HCT116 (cell line): ENCODE results near the gene ZMYM4. TPM values are rescaled to one million over a fixed set of nuclear protein-coding genes. Genes with fewer than 3 reads are reported as not detected.

ENCODE experiments used
- ATAC-seq: fragments of 200-7000 bp; cut with Tn5 transposase; 2 replicates; pipeline ENCODE4 v1.9.1; 2020; ENCODE audit warnings: mild to moderate bottlenecking, moderate library complexity
- BruUV-seq: library from RNA; stranded (reverse); fragments of 400-500 nt; replicated peaks from 2 replicates; lab custom pipeline; 2021; lab: Mats Ljungman, UMichigan
- CTCF ChIA-PET: fragments of 300-600 bp; sonication (Branson Sonifier 250); formaldehyde crosslinking; loops from one replicate; lab custom pipeline; 2021; ENCODE audit warnings: antibody characterized with exemption; lab: Charles Lee
- POLR2A ChIA-PET: fragments of 300-600, 350-600 bp; sonication (Branson Sonifier 250); formaldehyde crosslinking; loops from one replicate; lab custom pipeline; 2021; ENCODE audit warnings: antibody characterized with exemption; lab: Charles Lee
- RAD21 ChIA-PET, 2 experiments: fragments of 300-600 bp; sonication (Branson Sonifier 250); formaldehyde crosslinking; loops; one replicate each; lab custom pipeline; 2023; ENCODE audit warnings: low total read pairs in 2 of 2; ENCODE audit not compliant: uncharacterized antibody in 2 of 2, unreplicated experiment in 2 of 2, low non-redundant PET in 1 of 2; lab: Charles Lee
- DNase-seq: peaks from one replicate; pipeline ENCODE4 v3.0.0-alpha.2; 2010; ENCODE audit warnings: low read depth, low spot score
- H2AFZ ChIP-seq: fragments of 200-600 bp; shearing (Covaris generic), sonication (generic); 2 replicates; pipeline ENCODE4 v1.6.1; 2017; ENCODE audit warnings: low read depth, mixed run types, mixed read lengths, antibody characterized with exemption, low read length; ENCODE audit not compliant: poor library complexity, severe bottlenecking
- H3K27ac ChIP-seq: 2 replicates; pipeline ENCODE4 v1.5.1; 2012; ENCODE audit warnings: low read depth, low read length
- H3K27me3 ChIP-seq: fragments of 200-600 bp; sonication (generic); 2 replicates; pipeline ENCODE4 v1.6.1; 2016; ENCODE audit warnings: mixed run types, low read length, mixed read lengths; ENCODE audit not compliant: insufficient read depth
- H3K36me3 ChIP-seq, 2 experiments: fragments of 200-500 bp in 1 of 2; fragments of 200-600 bp in 1 of 2; sonication (Bioruptor generic) in 1 of 2; sonication (generic) in 1 of 2; 2 replicates each; pipeline versions ENCODE4 v1.5.1 to v1.6.1; 2014 to 2016; ENCODE audit warnings: low read length in 2 of 2, inconsistent platforms in 1 of 2, mixed read lengths in 1 of 2, mixed run types in 1 of 2; ENCODE audit not compliant: insufficient read depth in 2 of 2, control insufficient read depth in 1 of 2
- H3K4me1 ChIP-seq, 2 experiments: fragments of 200-600 bp in 1 of 2; sonication (generic) in 1 of 2; 2 replicates each; pipeline versions ENCODE4 v1.5.1 to v1.6.1; 2012 to 2017; ENCODE audit warnings: low read length in 2 of 2, inconsistent platforms in 1 of 2, mild to moderate bottlenecking in 1 of 2, mixed read lengths in 1 of 2, mixed run types in 1 of 2, moderate library complexity in 1 of 2; ENCODE audit not compliant: insufficient read depth in 2 of 2, control insufficient read depth in 1 of 2
- H3K4me2 ChIP-seq: fragments of 200-600 bp; sonication (generic); 2 replicates; pipeline ENCODE4 v1.6.1; 2017; ENCODE audit warnings: mixed run types, low read length, mixed read lengths
- H3K4me3 ChIP-seq, 2 experiments: fragments of 200-600 bp in 1 of 2; sonication (generic) in 1 of 2; replicated peaks in 1 of 2; 2 replicates each; pipeline ENCODE4 v1.5.1; 2011 to 2016; ENCODE audit warnings: low read length in 2 of 2, control low read depth in 1 of 2, low read depth in 1 of 2, mild to moderate bottlenecking in 1 of 2, mixed read lengths in 1 of 2, mixed run types in 1 of 2
- H3K79me2 ChIP-seq: fragments of 200-600 bp; sonication (generic); 2 replicates; pipeline ENCODE4 v1.6.1; 2017; ENCODE audit warnings: mild to moderate bottlenecking, mixed run types, low read length, moderate library complexity, mixed read lengths; ENCODE audit not compliant: insufficient read depth
- H3K9ac ChIP-seq: fragments of 200-600 bp; sonication (generic); 2 replicates; pipeline ENCODE4 v1.6.1; 2016; ENCODE audit warnings: low read length, mixed read lengths
- H3K9me2 ChIP-seq: fragments of 200-600 bp; sonication (generic), shearing (Covaris generic); 2 replicates; pipeline ENCODE4 v1.6.1; 2017; ENCODE audit warnings: mixed run types, mild to moderate bottlenecking, moderate library complexity; ENCODE audit not compliant: insufficient read depth
- H3K9me3 ChIP-seq, 2 experiments: fragments of 200-500 bp in 1 of 2; fragments of 200-600 bp in 1 of 2; sonication (Bioruptor generic) in 1 of 2; sonication (generic) in 1 of 2; 2 replicates each; pipeline ENCODE4 v1.6.1; 2014 to 2017; ENCODE audit warnings: low read length in 2 of 2, mixed read lengths in 2 of 2, inconsistent platforms in 1 of 2, low read depth in 1 of 2, mild to moderate bottlenecking in 1 of 2, mixed run types in 1 of 2, moderate library complexity in 1 of 2; ENCODE audit not compliant: control insufficient read depth in 1 of 2, insufficient read depth in 1 of 2
- H4K20me1 ChIP-seq: fragments of 200-600 bp; sonication (generic), shearing (Covaris generic); 2 replicates; pipeline ENCODE4 v1.6.1; 2017; ENCODE audit warnings: mixed run types, mild to moderate bottlenecking, moderate library complexity; ENCODE audit not compliant: insufficient read depth
- CBX3 ChIP-seq: IDR thresholded peaks from 2 replicates; pipeline ENCODE4 v1.6.1; 2012; ENCODE audit warnings: low read depth
- EGR1 ChIP-seq: IDR thresholded peaks from 2 replicates; pipeline ENCODE4 v1.6.1; 2012; ENCODE audit warnings: low read depth
- ELF1 ChIP-seq: IDR thresholded peaks from 2 replicates; pipeline ENCODE4 v1.6.1; 2012; ENCODE audit warnings: low read depth, borderline replicate concordance
- EZH2phosphoT487 ChIP-seq: fragments of 200-600 bp; IDR thresholded peaks from 2 replicates; pipeline ENCODE4 v1.6.1; 2018; ENCODE audit warnings: antibody characterized with exemption, borderline replicate concordance
- FOSL1 ChIP-seq: IDR thresholded peaks from 2 replicates; pipeline ENCODE4 v1.6.1; 2012; ENCODE audit warnings: low read depth
- JUND ChIP-seq: IDR thresholded peaks from 2 replicates; pipeline ENCODE4 v1.6.1; 2012
- POLR2A ChIP-seq: IDR thresholded peaks from 2 replicates; pipeline ENCODE4 v1.7.0; 2011; ENCODE audit warnings: borderline replicate concordance; ENCODE audit not compliant: insufficient read depth, insufficient read length; ENCODE audit errors: extremely low read depth
- POLR2AphosphoS5 ChIP-seq: IDR thresholded peaks from 2 replicates; pipeline ENCODE4 v1.6.1; 2011; ENCODE audit warnings: mild to moderate bottlenecking, low read depth, low read length, moderate library complexity
- SIN3A ChIP-seq: IDR thresholded peaks from 2 replicates; pipeline ENCODE4 v1.6.1; 2012; ENCODE audit warnings: low read depth
- SP1 ChIP-seq: IDR thresholded peaks from 2 replicates; pipeline ENCODE4 v1.6.1; 2012; ENCODE audit warnings: low read depth
- SRF ChIP-seq: IDR thresholded peaks from 2 replicates; pipeline ENCODE4 v1.6.1; 2012; ENCODE audit warnings: low read depth
- TCF7L2 ChIP-seq: IDR thresholded peaks from 2 replicates; pipeline ENCODE4 v1.7.0; 2011; ENCODE audit warnings: borderline replicate concordance, inconsistent platforms; ENCODE audit not compliant: insufficient read depth, insufficient read length; ENCODE audit errors: extremely low read depth
- YY1 ChIP-seq: IDR thresholded peaks from 2 replicates; pipeline ENCODE4 v1.6.1; 2011; ENCODE audit warnings: low read length, low read depth, moderate library complexity, mild to moderate bottlenecking; ENCODE audit not compliant: insufficient replicate concordance; ENCODE audit errors: extremely low read depth
- ZFX ChIP-seq: fragments of 450-650 bp; IDR thresholded peaks from 2 replicates; pipeline ENCODE4 v1.6.1; 2017
- ZNF274 ChIP-seq: fragments of 200-500 bp; sonication (Bioruptor generic); IDR thresholded peaks from 2 replicates; pipeline ENCODE4 v1.6.1; 2014; ENCODE audit warnings: mild to moderate bottlenecking, low read depth, low read length, inconsistent platforms
- intact Hi-C: fragments of 100-400 bp; cut with micrococcal nuclease; formaldehyde crosslinking; loops from 2 replicates; pipeline ENCODE4 v1.10.0; 2022
- total RNA-seq: library from RNA; stranded (reverse); gene quantifications from one replicate; pipeline ENCODE4 v1.2.1, GENCODE V29; 2021; ENCODE audit not compliant: unreplicated experiment
- TF ChIP-seq, protein P1 (sequence below): IDR thresholded peaks from 2 replicates; pipeline ENCODE4 v1.6.1; 2011; ENCODE audit warnings: mild to moderate bottlenecking, low read length, moderate library complexity; ENCODE audit not compliant: insufficient replicate concordance; ENCODE audit errors: extremely low read depth
- TF ChIP-seq, protein P2 (sequence below): IDR thresholded peaks from 2 replicates; pipeline ENCODE4 v1.6.1; 2012

The ZMYM4 gene
- total RNA-seq, 1 experiment from 2014 or later, result 58.0 TPM

- TF ChIP-seq ELF1, result no peak
- TF ChIP-seq ZNF274, result no peak
- TF ChIP-seq CBX3, result no peak
- TF ChIP-seq FOSL1, result no peak
- TF ChIP-seq EGR1, result no peak
- no peak for TF ChIP-seq YY1
- no peak for TF ChIP-seq JUND
- TF ChIP-seq, all 23 proteins: peak for 0
Measured at GRCh38 chr1:35367914-35368313, 99.4 kb downstream of the ZMYM4 start (continued).

GRCh38 chr1:35369922-35370671 lies 101.6 kb downstream of the ZMYM4 start:
- ChIA-PET RAD21 (no interaction called here), CTCF (no interaction called here), POLR2A (no interaction called here)
- ATAC-seq (no peak), DNase-seq (no peak)
- intact Hi-C loops, result no loop called here
- Histone ChIP-seq H2AFZ (no peak overlapping the region), H3K9ac (no peak overlapping the region), H3K27ac (no peak overlapping the region), H3K36me3 (0 out of 4 replicates have a peak, but pooled peaks cover 0 to 3% of the 10 kb centered on the region in 2 experiments), H3K9me2 (no peaks in the 10 kb centered on the region), H4K20me1 (no peaks in the 10 kb centered on the region), H3K4me1 (no peaks in the 10 kb centered on the region), H3K4me3 (no peak overlapping the region), H3K27me3 (no peaks in the 10 kb centered on the region), H3K4me2 (no peak overlapping the region), H3K79me2 (no peaks in the 10 kb centered on the region), H3K9me3 (no peaks in the 10 kb centered on the region)
- BruUV-seq, result no TSS peak
- TF ChIP-seq SP1 (no peak), SRF (no peak), EGR1 (no peak), ZFX (no peak), SIN3A (no peak), YY1 (no peak), EZH2phosphoT487 (no peak), FOSL1 (no peak), TCF7L2 (no peak), POLR2A (no peak), ZNF274 (no peak), POLR2AphosphoS5 (no peak)
- TF ChIP-seq, protein P1, sequence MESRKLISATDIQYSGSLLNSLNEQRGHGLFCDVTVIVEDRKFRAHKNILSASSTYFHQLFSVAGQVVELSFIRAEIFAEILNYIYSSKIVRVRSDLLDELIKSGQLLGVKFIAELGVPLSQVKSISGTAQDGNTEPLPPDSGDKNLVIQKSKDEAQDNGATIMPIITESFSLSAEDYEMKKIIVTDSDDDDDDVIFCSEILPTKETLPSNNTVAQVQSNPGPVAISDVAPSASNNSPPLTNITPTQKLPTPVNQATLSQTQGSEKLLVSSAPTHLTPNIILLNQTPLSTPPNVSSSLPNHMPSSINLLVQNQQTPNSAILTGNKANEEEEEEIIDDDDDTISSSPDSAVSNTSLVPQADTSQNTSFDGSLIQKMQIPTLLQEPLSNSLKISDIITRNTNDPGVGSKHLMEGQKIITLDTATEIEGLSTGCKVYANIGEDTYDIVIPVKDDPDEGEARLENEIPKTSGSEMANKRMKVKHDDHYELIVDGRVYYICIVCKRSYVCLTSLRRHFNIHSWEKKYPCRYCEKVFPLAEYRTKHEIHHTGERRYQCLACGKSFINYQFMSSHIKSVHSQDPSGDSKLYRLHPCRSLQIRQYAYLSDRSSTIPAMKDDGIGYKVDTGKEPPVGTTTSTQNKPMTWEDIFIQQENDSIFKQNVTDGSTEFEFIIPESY, result no peak
- TF ChIP-seq, protein P2, sequence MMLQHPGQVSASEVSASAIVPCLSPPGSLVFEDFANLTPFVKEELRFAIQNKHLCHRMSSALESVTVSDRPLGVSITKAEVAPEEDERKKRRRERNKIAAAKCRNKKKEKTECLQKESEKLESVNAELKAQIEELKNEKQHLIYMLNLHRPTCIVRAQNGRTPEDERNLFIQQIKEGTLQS, result no peak
